Lower lobe of right lung (tissue), 2 donors: ENCODE measurements around the gene NEIL3. TPM values are rescaled to one million over a fixed set of nuclear protein-coding genes. Genes with fewer than 3 reads are reported as not detected.
"Not testable (repeated sequence)": the region's sequence is repeated elsewhere in the genome, so short reads cannot be mapped to it uniquely, and the experiment has no call there.

Experiments used
- ATAC-seq, 2 donors: fragments of 200-7000 bp; cut with Tn5 transposase; one replicate each; pipeline ENCODE4 v1.9.1; 2020 to 2022; ENCODE audit warnings: mild to moderate bottlenecking in 2 of 2, moderate library complexity in 2 of 2
- DNase-seq: peaks from one replicate; pipeline ENCODE4 v3.0.0-alpha.2; 2020
- H3K27ac ChIP-seq: fragments of 200-600 bp; one replicate; pipeline ENCODE4 v1.8.0; 2022
- H3K27me3 ChIP-seq: fragments of 200-600 bp; one replicate; pipeline ENCODE4 v1.8.0; 2022; ENCODE audit warnings: low read depth
- H3K36me3 ChIP-seq: fragments of 200-600 bp; one replicate; pipeline ENCODE4 v1.8.0; 2022; ENCODE audit warnings: mild to moderate bottlenecking
- H3K4me1 ChIP-seq: fragments of 200-600 bp; one replicate; pipeline ENCODE4 v1.8.0; 2022
- H3K4me3 ChIP-seq: fragments of 200-600 bp; one replicate; pipeline ENCODE4 v1.8.0; 2022; ENCODE audit warnings: mild to moderate bottlenecking
- H3K9me3 ChIP-seq: fragments of 200-600 bp; one replicate; pipeline ENCODE4 v1.8.0; 2022
- intact Hi-C: fragments of 100-400 bp; cut with DNase I; formaldehyde crosslinking; loops from one replicate; pipeline ENCODE4 v1.11.0; 2022
- total RNA-seq: library from RNA; stranded (reverse); fragmentation: NEBNext Ultra II Directional; extraction: Animal tissue kit (Norgen Biotek cat#: 25700); gene quantifications from one replicate; pipeline ENCODE4 v1.2.1, GENCODE V29; 2021
- TF ChIP-seq, protein P1 (sequence below): fragments of 200-600 bp; IDR thresholded peaks from one replicate; pipeline ENCODE4 v1.8.0; 2022; ENCODE audit warnings: antibody characterized with exemption, mild to moderate bottlenecking
- donor health status: DM: no; HTN: yes; CAD: no; lungs with severe emphysema.

The NEIL3 gene
- total RNA-seq, 1 donor from 2014 or later, result 1.1 TPM

DNA sequence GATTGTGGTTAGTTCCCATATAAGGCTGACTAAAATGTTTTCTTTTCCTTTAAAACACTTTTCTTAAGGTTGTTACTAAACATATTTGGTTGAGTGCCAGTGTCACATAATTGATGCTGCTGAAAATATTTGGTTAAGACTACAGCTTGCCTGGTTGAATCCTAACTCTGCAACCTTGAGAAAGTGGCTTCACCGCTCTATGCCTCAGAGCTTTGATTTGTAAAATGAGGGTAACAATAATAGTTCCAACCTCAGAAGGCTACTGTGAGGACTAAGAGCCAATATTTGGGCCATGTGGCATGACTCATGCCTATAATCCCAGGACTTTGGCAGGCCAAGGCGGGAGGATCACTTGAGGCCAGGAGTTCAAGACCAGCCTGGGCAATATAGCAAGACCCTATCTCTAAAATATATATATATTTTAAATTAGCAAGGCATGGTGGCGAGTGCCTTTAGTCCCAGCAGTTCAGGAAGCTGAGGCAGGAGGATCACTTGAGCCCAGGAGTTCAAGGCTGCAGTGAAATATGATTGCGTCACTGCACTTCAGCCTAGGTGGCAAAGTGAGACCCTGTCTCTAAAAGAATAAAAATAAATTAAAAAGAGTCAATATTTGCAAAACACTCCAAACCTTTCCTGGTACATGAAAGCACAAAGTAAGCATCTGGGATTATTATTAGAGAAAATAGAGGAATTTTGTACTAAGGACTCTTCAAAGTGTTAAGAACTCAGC is 7.1 kb upstream of the NEIL3 start:
- intact Hi-C loops, result no loop called here
- TF ChIP-seq, protein P1, sequence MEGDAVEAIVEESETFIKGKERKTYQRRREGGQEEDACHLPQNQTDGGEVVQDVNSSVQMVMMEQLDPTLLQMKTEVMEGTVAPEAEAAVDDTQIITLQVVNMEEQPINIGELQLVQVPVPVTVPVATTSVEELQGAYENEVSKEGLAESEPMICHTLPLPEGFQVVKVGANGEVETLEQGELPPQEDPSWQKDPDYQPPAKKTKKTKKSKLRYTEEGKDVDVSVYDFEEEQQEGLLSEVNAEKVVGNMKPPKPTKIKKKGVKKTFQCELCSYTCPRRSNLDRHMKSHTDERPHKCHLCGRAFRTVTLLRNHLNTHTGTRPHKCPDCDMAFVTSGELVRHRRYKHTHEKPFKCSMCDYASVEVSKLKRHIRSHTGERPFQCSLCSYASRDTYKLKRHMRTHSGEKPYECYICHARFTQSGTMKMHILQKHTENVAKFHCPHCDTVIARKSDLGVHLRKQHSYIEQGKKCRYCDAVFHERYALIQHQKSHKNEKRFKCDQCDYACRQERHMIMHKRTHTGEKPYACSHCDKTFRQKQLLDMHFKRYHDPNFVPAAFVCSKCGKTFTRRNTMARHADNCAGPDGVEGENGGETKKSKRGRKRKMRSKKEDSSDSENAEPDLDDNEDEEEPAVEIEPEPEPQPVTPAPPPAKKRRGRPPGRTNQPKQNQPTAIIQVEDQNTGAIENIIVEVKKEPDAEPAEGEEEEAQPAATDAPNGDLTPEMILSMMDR, result no peak
- Histone ChIP-seq H3K27me3 (no peaks in the 10 kb centered on the region), H3K36me3 (no peaks in the 10 kb centered on the region), H3K4me1 (peaks cover 10% of the 10 kb centered on the region), H3K27ac (no peak overlapping the region), H3K4me3 (no peak overlapping the region), H3K9me3 (peaks cover 10% of the 10 kb centered on the region)
- ATAC-seq (peak; percentile 27 to 69), DNase-seq (no peak)

DNA sequence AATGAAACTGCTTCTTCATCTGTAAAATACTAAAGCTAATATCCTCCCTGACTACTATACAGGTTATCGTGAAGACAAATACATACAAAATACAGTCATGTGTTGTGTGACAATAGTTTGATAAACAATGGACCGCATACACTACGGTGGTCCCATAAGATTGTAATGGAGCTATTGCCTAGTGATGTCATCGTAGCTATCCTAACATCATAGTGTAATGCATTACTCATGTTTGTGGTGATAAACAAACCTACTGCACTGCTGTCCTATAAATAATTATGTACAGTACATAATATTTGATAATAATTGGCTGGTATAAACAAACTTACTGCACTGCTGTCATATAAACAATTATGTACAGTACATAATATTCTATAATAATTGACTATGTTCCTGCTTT is 5.6 kb upstream of the NEIL3 start:
- H3K4me3 ChIP-seq, result no peak overlapping the region
- intact Hi-C loops, result no loop called here
- peaks cover 22% of the 10 kb centered on the region for H3K4me1 ChIP-seq
- H3K9me3 ChIP-seq, result no peaks in the 10 kb centered on the region
- no peaks in the 10 kb centered on the region for H3K36me3 ChIP-seq
- ATAC-seq, result no peak
- TF ChIP-seq, protein P1, result no peak
- H3K27me3 ChIP-seq, result no peaks in the 10 kb centered on the region
- H3K27ac ChIP-seq, result no peak overlapping the region
- no peak for DNase-seq

DNA sequence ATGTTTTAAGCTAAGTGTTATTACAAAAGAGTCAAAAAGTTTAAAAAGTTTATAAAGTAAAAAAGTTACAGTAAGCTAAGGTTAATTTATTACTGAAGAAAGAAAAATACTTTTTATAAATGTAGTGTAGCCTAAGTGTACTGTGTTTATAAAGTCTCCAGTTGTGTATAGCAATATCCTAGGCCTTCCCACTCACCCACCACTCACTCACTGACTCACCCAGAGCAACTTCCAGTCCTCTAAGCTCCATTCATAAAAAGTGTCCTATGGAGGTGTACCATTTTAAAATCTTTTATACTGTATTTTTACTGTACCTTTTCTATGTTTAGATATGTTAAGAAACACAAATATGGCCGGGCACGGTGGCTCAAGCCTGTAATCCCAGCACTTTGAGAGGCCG is 4.8 kb upstream of the NEIL3 start:
- H3K9me3 ChIP-seq, H3K4me3 ChIP-seq, DNase-seq, intact Hi-C loops, ATAC-seq, H3K36me3 ChIP-seq, H3K27ac ChIP-seq, H3K27me3 ChIP-seq: not testable (repeated sequence)
- peaks cover 27% of the 10 kb centered on the region for H3K4me1 ChIP-seq

DNA sequence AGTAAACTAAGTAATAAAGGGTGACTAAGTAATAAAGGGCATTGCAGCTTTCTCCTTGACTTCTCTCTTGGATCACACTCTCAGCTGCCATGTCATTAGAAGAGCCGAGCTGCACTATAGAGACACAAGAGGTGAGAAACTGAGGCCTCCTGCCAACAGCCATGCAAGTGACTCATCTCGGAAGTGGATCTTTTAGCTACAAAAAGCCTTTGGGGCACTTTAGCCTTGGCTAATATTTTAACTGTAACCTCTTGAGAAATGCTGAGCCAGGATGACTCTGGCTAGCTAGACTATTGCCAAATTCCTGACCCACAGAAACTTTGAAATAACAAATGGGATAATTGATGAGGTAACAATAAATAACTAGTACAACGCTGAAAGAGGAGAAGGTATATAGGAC is 1.5 kb upstream of the NEIL3 start:
- no peaks in the 10 kb centered on the region for H3K36me3 ChIP-seq
- TF ChIP-seq, protein P1, result no peak
- DNase-seq (no peak), ATAC-seq (peak; percentile 51 to 80)
- intact Hi-C loops, result no loop called here
- no peaks in the 10 kb centered on the region for H3K9me3 ChIP-seq
- H3K4me3 ChIP-seq, result no peak overlapping the region
- H3K27me3 ChIP-seq, result no peaks in the 10 kb centered on the region
- H3K4me1 ChIP-seq, result peaks cover 17% of the 10 kb centered on the region
- no peak overlapping the region for H3K27ac ChIP-seq

DNA sequence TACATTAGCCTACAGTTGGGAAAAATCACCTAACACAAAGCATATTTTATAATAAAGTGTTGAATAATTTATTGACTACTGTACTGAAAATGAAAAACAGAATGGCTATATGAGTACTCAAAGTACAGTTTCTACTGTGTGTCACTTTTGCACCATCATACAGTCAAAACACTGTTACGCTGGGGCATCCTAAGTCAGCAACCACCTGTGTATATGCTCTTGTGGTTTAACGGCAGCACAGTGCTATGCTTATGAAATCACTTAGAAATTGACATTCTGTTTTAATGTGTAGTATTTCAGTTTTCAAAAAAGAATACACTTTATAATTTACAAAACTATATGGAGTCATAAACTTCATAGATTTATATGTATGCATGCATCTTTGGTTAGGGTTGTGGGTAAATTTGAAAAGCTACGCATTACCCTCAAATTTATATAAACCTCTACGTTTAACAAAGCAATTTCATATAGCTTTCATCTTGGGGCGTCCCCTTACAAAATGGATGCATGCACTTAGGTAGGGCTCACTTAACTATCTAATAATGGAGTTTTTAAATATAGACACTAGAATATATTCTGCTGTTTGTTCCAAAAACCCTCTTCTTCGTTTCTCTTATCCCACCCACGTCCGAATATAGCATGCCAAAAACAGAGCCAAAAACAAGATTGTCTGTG is 690 bp upstream of the NEIL3 start:
- no peak overlapping the region for H3K27ac ChIP-seq
- DNase-seq (no peak), ATAC-seq (no peak)
- peaks cover 17% of the 10 kb centered on the region for H3K4me1 ChIP-seq
- H3K27me3 ChIP-seq, result no peaks in the 10 kb centered on the region
- no peaks in the 10 kb centered on the region for H3K9me3 ChIP-seq
- H3K4me3 ChIP-seq, result peak overlapping the region; percentile 69
- intact Hi-C loops, result no loop called here
- TF ChIP-seq, protein P1, result no peak
- no peaks in the 10 kb centered on the region for H3K36me3 ChIP-seq

DNA sequence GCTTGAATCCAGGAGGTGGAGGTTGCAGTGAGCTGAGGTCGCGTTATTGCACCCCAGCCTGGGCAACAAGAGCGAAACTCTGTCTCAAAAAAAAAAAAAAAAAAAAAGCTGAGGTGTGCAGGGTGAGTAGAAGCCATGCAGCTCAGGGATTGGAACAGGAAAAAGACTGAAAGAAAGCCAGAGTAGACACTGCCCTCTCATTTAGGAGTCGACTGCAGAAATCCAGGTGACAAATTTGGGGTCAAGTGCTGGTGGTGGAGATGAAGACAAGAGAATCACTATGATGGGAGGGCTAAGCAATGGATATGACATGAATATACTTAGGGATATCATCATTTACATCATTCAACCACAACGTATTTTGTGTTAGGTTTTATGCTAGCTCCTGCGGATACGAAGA is 1.9 kb downstream of the NEIL3 start:
- no peak overlapping the region for H3K4me3 ChIP-seq
- intact Hi-C loops, result no loop called here
- TF ChIP-seq, protein P1, result no peak
- H3K27me3 ChIP-seq, result no peaks in the 10 kb centered on the region
- no peaks in the 10 kb centered on the region for H3K36me3 ChIP-seq
- H3K27ac ChIP-seq, result no peak overlapping the region
- no peak for ATAC-seq
- no peaks in the 10 kb centered on the region for H3K9me3 ChIP-seq
- no peak for DNase-seq
- H3K4me1 ChIP-seq, result peaks cover 17% of the 10 kb centered on the region
